Retinal pigment epithelial cell (primary cell): ENCODE data around the gene FAM222A.

ENCODE experiments used
- DNase-seq: peaks from one replicate; pipeline ENCODE4 v3.0.0-alpha.2; 2010; ENCODE audit warnings: low read depth
- H3K4me3 ChIP-seq: 2 replicates; pipeline ENCODE4 v1.5.1; 2011; ENCODE audit warnings: mild to moderate bottlenecking, low read length, control low read depth, moderate library complexity
- TF ChIP-seq, protein P1 (sequence below): conservative IDR thresholded peaks from 2 replicates; pipeline ENCODE4 v1.5.1; 2011; ENCODE audit warnings: low read depth, low read length, control low read depth, inconsistent platforms

Gene FAM222A

DNA sequence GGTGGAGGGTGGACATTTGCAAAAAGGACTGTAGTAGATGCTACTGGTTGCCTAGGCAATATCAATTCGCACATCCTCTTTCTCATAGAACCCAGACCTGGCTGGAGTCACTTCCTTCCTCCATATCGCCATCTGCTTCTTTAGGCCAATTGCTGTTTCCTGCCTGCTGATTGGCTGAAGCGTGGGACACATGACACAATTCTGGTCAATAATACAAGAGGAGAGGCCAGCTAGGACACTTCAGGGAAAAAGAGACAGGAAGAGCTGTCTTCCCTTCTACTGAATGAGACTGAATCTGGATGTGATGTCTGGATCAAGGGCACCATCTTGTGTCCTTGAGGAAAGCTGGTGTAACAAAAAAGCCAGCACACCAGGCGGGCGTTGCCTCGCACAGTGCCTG lies 65.8 kb downstream of the FAM222A start:
- DNase-seq, result no peak
- TF ChIP-seq, protein P1, sequence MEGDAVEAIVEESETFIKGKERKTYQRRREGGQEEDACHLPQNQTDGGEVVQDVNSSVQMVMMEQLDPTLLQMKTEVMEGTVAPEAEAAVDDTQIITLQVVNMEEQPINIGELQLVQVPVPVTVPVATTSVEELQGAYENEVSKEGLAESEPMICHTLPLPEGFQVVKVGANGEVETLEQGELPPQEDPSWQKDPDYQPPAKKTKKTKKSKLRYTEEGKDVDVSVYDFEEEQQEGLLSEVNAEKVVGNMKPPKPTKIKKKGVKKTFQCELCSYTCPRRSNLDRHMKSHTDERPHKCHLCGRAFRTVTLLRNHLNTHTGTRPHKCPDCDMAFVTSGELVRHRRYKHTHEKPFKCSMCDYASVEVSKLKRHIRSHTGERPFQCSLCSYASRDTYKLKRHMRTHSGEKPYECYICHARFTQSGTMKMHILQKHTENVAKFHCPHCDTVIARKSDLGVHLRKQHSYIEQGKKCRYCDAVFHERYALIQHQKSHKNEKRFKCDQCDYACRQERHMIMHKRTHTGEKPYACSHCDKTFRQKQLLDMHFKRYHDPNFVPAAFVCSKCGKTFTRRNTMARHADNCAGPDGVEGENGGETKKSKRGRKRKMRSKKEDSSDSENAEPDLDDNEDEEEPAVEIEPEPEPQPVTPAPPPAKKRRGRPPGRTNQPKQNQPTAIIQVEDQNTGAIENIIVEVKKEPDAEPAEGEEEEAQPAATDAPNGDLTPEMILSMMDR, result no peak
- no peak overlapping the region for H3K4me3 ChIP-seq

DNA sequence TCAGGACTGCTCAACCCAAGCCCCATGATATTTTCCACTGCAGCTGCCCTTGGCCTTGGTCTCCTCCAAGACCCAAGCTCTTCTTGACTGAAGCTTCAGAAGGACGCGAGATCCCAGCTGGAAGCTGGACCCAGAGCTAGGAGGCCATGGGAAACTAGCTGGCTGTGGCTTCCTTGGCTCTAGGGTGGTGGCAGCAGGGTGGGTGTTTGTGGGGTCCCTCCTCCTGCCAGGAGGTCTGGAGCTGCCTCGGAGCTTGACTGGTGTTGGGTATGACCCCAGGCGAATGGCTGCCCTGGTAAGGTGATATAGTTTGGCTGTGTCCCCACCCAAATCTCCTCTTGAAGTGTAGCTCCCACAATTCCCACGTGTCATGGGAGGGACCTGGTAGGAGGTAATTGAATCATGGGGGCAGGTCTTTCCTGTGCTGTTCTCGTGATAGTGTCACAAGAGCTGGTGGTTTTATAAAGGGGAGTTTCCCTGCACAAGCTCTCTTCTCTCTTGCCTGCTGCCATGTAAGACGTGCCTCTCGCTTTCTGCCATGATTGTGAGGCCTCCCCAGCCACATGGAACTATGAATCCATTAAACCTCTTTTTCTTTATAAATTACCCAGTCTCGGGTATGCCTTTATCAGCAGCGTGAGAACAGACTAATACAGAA lies 68.2 kb downstream of the FAM222A start:
- no peak overlapping the region for H3K4me3 ChIP-seq
- TF ChIP-seq, protein P1, result no peak
- no peak for DNase-seq

DNA sequence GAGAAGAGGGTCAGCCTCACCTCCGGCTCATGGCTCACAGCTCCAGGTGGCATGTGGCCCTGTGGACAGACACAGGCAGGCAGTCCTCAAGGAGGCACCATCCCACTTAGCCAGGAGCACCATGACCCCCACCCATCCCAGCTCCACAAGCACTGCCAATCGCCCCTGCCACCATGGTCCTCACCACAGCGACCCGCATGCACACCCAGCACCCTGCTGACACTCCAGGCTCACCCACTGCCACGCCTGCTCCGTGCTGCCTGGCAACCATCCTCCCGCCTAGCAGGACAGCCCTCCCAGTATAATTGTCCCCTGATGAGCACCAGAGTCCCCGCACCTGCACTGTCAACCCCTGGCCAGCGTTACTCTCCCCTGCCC lies 68.7 kb downstream of the FAM222A start:
- DNase-seq, result no peak
- TF ChIP-seq, protein P1, result no peak
- no peak overlapping the region for H3K4me3 ChIP-seq

DNA sequence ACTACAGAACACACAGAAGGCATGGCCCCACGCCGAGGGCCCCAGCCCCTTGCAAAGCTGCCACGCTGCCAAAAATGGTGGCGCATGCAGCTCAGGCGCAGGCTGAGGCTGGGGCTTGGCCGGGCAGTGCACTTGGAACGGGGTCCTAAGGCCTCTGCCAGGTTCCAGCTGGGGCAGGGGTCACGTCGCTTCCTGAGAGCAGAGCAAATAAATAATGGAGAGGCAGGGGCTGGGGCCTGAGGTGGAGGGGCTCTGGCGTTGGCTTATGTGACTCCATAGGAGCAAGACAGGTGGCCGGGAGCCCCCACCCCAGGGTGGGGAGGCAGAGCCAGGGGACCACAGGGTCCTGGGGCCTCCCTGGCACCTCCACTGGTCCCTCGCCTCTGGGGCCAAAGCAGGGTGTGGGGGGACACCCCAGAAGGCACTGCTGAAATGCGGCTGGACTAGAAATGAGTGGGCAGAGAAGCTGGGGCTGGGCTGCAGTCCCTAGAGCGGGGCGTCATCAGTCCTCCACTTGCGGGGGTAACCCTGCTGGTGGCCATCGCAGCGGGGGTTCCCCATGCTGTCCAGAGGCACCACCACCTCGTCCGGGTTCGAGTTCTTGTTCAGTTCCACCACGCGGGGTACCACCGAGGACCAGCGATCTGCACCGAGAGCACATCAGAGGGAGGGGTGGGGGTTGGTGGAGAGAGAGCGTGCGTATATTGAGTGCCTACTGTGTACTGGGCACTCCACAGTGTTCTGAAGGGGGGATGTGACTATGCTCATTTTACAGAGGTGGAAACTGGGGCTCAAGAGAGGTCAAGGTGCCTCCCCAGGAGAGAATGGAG lies 69.7 kb downstream of the FAM222A start:
- H3K4me3 ChIP-seq, result no peak overlapping the region
- no peak for DNase-seq
- TF ChIP-seq, protein P1, result no peak

DNA sequence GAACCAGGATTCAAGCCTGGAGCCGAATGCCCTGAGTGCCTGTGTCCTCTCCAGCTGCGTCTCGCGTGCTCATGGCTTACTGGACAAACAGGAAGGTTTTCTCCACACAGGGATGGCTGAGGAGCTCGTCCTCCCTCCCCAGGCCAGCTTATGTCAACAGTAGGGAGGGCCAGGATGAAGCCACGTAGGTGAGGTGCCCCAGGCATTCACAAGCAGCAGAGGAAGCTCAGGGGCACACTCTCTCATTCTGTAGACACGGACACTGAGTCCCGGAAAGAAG lies 70.3 kb downstream of the FAM222A start:
- TF ChIP-seq, protein P1, result no peak
- DNase-seq, result no peak
- H3K4me3 ChIP-seq, result no peak overlapping the region

DNA sequence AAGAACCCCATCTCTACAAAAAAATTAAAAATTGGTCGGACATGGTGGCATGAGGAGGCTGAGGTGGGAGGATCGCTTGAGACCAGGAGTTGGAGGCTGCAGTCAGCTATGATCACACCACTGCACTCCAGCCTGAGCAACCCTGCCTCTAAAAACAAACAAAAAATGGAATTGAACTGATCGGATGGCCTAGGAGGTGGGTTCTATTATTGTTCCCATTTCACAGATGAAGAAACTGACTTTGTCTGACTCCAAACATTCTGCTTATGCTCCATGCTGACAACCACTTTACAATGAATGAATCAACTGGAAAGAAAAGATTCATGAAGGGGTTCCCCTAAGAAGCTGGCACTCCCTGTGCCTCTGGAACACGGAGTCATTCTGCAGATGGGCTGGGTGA lies 72.2 kb downstream of the FAM222A start:
- DNase-seq, result no peak
- no peak overlapping the region for H3K4me3 ChIP-seq
- TF ChIP-seq, protein P1, result no peak

DNA sequence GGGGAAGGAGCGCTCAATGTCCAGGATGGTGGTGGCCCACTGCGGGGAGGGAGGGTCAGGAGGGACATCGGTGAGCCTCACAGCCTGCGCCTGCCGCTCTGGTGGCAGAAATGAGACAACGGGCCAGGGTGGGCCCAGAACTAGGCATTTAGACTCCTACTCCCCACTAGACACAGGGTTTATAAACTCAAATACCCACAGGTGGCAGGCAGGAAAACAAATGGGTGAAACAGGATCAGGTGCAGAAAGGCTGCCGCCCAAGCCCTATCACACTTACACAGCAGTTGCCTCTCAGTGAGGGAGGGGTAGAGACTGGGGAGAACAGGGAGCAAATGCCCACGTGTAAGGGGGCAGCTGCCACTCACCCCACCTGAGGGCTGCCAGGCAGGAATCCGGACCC lies 73.2 kb downstream of the FAM222A start:
- no peak for DNase-seq
- TF ChIP-seq, protein P1, result no peak
- H3K4me3 ChIP-seq, result no peak overlapping the region
